D721Med (cell line): Measurements from ENCODE around the gene CD47.

Experiments
- DNase-seq: peaks from one replicate; pipeline ENCODE4 v3.0.0; 2011; ENCODE audit warnings: low spot score; ENCODE audit not compliant: insufficient read length
- FAIRE-seq: peaks from 2 replicates; lab custom pipeline; 2011; peaks lifted over from hg19 to GRCh38; lab: Jason Lieb, UNC
- TF ChIP-seq, protein P1 (sequence below): IDR thresholded peaks from 2 replicates; pipeline ENCODE4 v1.5.1; 2012; ENCODE audit warnings: mild to moderate bottlenecking, control low read depth; ENCODE audit not compliant: insufficient read depth; ENCODE audit errors: missing control alignments

Gene CD47

DNA sequence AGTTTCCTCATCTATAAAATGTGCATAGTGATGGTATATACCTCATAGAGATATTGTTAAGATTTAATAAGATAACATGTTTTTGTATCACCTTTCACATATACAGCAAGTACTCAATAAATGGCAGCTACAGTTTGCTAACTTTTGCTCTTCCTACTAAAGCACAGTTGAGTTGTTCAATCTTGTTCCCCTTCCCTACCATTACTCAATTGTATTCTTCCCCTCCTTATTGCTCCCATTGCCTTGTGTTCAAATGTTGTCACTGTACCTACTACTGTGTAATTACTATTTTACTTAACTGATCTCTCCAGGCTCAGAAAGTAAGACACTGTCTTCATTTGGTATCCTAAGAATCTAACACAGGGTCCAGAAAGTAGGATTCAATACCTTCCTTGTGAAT is 5.5 kb downstream of the CD47 start:
- TF ChIP-seq, protein P1, sequence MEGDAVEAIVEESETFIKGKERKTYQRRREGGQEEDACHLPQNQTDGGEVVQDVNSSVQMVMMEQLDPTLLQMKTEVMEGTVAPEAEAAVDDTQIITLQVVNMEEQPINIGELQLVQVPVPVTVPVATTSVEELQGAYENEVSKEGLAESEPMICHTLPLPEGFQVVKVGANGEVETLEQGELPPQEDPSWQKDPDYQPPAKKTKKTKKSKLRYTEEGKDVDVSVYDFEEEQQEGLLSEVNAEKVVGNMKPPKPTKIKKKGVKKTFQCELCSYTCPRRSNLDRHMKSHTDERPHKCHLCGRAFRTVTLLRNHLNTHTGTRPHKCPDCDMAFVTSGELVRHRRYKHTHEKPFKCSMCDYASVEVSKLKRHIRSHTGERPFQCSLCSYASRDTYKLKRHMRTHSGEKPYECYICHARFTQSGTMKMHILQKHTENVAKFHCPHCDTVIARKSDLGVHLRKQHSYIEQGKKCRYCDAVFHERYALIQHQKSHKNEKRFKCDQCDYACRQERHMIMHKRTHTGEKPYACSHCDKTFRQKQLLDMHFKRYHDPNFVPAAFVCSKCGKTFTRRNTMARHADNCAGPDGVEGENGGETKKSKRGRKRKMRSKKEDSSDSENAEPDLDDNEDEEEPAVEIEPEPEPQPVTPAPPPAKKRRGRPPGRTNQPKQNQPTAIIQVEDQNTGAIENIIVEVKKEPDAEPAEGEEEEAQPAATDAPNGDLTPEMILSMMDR, result no peak
- DNase-seq, result no peak
- no peak for FAIRE-seq

DNA sequence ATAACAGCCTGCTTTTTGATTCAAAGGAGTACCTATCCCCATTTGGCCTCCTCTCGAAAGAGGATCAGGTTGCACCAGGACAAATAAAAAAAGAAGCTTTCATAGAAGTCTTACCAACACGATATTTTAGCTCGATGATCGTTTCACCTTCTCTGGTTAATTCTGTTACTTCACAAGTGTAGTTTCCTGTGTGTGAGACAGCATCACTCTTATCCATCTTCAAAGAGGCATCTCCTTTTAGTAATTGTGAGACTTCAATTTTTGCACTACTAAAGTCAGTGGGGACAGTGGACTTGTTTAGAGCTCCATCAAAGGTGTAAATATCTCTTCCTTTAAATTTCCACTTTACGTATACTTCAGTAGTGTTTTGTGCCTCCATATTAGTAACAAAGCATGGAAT is 11.0 kb downstream of the CD47 start:
- FAIRE-seq (no peak), DNase-seq (no peak)
- TF ChIP-seq, protein P1, result no peak

DNA sequence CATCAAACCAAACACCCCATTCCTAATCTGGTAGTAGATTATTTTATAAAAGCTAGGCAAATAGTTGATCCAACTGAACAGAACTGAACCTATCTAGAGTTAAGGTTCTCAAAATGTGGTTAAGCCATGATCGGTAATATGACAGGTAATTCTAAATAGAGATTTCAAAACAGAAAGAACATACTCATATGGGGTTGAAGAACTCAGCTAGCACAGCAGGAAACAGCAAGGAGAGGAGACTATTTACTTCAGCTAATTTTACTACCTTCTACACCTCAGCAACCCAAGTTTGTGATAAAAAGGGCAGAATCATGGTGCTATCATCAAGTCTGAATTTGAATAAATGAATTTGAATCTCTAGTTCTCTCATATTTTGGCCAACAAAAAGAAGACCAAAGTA is 11.8 kb downstream of the CD47 start:
- DNase-seq (no peak), FAIRE-seq (peak; percentile 71)
- TF ChIP-seq, protein P1, result no peak

DNA sequence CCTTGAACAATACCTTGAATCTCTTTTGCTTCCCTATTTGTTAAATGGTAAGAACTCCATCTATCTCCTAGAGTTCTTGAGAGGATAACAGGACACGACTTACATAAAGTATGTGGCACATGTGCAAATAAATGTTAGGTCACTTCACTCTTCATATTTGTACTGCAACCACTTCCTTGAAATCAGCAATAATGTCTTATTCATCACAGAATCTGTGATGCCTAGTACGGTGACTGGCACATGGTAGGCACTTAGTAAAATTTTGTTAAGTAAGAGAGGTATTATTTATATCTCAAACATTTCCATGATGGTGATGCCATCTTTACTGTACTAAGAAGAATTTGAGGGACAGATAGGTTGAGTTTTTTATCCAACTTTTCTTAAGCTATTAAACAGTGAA is 14.3 kb downstream of the CD47 start:
- no peak for FAIRE-seq
- TF ChIP-seq, protein P1, result no peak
- DNase-seq, result no peak

DNA sequence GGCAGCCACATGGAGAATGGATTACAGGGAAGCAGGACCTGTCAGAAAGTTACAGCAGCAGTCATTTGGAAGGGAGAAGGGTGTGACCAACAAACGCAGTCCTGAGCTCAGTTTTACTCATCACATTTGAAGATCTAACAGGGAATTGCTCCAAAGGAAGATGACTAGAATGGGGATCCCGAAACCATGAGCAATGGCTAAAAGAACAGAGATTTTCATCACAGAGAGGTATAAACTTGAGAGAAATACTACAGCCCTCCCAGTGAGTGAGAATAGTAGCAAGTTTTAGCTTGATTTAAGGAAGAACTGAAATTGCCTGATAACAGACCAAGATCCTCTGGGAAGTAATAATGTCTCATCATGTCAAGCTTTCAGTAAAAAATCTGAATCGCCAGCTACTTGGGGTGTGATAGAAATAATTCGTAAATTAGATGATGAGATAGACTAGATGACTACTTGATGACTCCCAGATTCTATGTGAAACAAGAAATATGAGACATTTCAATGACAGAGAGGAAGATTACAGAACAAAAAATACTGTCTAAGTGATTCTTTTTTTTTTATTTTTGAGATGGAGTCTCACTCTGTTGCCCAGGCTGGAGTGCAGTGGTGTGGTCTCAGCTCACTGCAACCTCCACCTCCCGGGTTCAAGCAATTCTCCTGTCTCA is 16.9 kb downstream of the CD47 start:
- TF ChIP-seq, protein P1, result no peak
- DNase-seq, result no peak
- no peak for FAIRE-seq

DNA sequence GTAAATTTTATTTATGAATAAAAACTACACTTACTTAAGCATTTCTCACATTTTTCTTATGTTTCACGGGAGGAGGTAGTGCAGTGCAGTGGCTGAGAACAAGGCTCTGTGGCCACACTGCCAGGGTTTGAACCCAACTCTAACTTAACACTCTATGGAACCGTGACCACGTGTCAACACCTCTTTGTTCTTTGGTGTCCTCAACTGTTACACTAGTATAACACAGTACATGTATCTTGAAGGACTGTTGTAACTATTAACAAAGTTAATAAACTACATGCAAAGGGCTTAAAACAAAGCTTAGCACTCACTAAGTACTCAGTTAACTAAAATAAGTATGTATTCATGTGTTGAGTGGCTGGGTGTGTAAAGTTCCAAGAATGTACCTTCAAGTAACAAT is 19.5 kb downstream of the CD47 start:
- FAIRE-seq (no peak), DNase-seq (no peak)
- TF ChIP-seq, protein P1, result no peak

DNA sequence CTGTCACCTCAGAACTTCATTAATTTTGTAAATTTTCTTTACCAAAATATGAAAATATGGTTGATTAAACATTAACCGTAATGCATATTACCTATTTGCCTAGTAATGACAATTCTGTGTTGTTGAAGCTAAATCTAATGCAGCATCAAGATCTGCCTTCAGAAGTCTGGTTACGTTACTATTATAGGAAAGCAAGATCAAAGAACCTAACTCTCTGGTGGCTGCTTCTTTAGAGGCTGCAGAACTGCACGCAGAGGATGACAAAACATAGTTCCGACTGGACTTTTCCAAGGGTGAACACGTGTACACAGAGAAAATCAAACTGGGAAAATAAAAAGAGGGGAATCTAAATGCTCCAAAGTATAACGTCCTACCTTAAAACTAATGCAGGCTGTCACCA is 20.5 kb downstream of the CD47 start:
- DNase-seq, result no peak
- FAIRE-seq, result no peak
- TF ChIP-seq, protein P1, result no peak
